T-helper 17 cell (primary cell): ENCODE measurements around the gene ABT1. TPM values are rescaled to one million over a fixed set of nuclear protein-coding genes. Genes with fewer than 3 reads are reported as not detected.

Experiments
- ATAC-seq: fragments of 150-1000 bp; cut with Tn5 transposase; 2 replicates; pipeline ENCODE4 v1.10.0; 2021; ENCODE audit warnings: mild to moderate bottlenecking, moderate library complexity
- DNase-seq, 3 donors: peaks; one replicate each; pipeline versions ENCODE4 v3.0.0 to v3.0.0-alpha.2; 2020 to 2021
- H3K9me3 ChIP-seq: one replicate; pipeline ENCODE4 v1.7.0; 2013; ENCODE audit warnings: low read length, mild to moderate bottlenecking; ENCODE audit not compliant: control insufficient read depth, poor library complexity, severe bottlenecking
- H3K27ac Mint-ChIP-seq: one replicate; pipeline ENCODE4 v1.8.0; 2022; ENCODE audit warnings: mild to moderate bottlenecking, moderate library complexity, mixed read lengths
- H3K27me3 Mint-ChIP-seq: one replicate; pipeline ENCODE4 v1.8.0; 2022; ENCODE audit warnings: mixed read lengths
- H3K36me3 Mint-ChIP-seq: one replicate; pipeline ENCODE4 v1.8.0; 2022; ENCODE audit warnings: low read depth, mixed read lengths
- H3K4me1 Mint-ChIP-seq: one replicate; pipeline ENCODE4 v1.8.0; 2022; ENCODE audit warnings: mild to moderate bottlenecking, mixed read lengths
- H3K4me3 Mint-ChIP-seq: one replicate; pipeline ENCODE4 v1.8.0; 2022; ENCODE audit warnings: mild to moderate bottlenecking, moderate library complexity, mixed read lengths
- total RNA-seq, 4 donors: library from RNA in 2 of 4; stranded (reverse) in 2 of 4; gene quantifications; one replicate each; pipeline ENCODE4 v1.2.3 and lab custom pipeline; 2022 to 2026

The ABT1 gene
- total RNA-seq, 2 donors from 2014 or later = 25.0 to 28.4 TPM

GRCh38 chr6:26561533-26562466 is 35.0 kb upstream of the ABT1 start:
- Mint-ChIP-seq H3K36me3 (no peaks in the 10 kb centered on the region), H3K27ac (no peak overlapping the region), H3K4me3 (no peak overlapping the region), H3K27me3 (no peaks in the 10 kb centered on the region), H3K4me1 (peaks cover 5% of the 10 kb centered on the region)
- DNase-seq (no peak), ATAC-seq (no peak)
- H3K9me3 ChIP-seq = no peaks in the 10 kb centered on the region

DNA sequence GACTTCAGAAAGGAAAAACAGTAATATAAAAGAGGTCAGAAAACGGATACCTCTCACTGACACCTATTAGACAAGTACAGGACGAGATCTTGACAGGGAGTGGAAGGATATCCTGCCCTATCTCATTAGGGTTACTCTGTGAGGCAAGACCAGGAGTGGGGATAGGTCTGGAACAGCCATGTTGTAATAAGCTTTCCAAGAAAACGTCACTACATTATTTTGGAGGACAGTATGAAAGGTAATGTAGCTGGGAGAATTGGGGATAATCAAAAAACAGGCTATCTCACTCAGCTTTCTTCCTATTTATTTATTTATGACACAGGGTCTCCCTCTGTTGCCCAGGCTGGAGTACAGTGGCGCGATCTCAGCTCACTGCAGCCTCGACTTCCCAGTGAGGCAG is 33.3 kb upstream of the ABT1 start:
- ATAC-seq (no peak), DNase-seq (no peak)
- H3K27me3 Mint-ChIP-seq = no peaks in the 10 kb centered on the region
- peaks cover 1% of the 10 kb centered on the region for H3K36me3 Mint-ChIP-seq
- no peak overlapping the region for H3K4me3 Mint-ChIP-seq
- no peak overlapping the region for H3K27ac Mint-ChIP-seq
- no peaks in the 10 kb centered on the region for H3K9me3 ChIP-seq
- H3K4me1 Mint-ChIP-seq = peaks cover 7% of the 10 kb centered on the region

DNA sequence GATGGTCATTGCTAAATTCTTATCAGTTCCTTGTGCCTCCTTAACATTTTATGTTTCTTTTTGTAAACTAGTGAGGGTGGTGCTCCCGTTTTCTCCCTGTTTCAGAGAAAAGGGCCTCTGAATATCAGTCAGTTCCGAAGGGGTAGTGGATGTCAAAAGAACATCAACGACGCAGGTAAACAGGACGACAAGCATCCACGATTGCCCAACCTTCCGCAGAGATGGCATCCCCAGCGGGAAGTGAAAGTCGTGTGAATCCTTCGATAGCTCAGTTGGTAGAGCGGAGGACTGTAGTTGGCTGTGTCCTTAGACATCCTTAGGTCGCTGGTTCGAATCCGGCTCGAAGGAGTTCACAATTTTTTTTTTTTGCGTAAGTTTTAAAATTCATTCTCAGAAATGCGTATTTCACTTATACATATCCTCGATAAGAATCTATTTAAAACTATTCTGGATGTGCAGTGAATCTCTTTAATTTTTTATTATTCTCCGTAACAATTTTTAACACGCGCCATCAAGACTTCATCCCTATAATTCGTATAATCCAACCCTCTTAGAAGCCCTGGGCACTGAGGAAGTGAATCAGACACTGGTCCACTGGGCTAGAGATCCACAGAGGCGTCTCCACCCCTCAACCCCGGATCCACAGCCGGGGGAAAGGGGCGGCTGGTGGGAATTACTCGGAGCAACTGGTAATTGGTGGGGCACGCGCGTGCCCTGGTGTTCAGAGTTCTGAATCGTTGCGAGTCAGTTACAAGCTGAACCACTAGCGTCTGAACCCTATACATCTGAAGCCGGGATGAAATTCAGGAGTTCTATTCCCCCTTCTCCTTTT is 27.9 kb upstream of the ABT1 start:
- ATAC-seq = peak; percentile 83
- no peaks in the 10 kb centered on the region for H3K27me3 Mint-ChIP-seq
- peaks cover 22% of the 10 kb centered on the region for H3K4me1 Mint-ChIP-seq
- H3K36me3 Mint-ChIP-seq = peaks cover 3% of the 10 kb centered on the region
- peaks cover 3% of the 10 kb centered on the region for H3K9me3 ChIP-seq
- peak overlapping the region; percentile 95 for H3K27ac Mint-ChIP-seq
- DNase-seq = peak; percentile 86 to 100 (median 93)
- H3K4me3 Mint-ChIP-seq = peak overlapping the region; percentile 86

DNA sequence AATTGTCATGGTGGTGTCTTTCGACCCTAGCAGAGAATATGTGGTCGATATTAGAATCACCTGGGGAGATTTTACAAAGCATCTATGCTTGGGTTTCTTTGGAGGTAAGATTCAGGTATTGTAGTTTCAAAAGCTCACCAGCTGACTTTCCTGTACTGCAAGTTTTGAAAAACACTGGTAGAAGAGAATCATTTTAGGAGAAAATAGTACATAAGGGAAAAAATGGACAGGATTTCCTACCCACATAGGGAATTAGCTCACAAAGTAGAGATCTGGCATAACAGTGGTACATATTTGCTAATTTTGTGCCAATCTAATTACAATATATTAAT is 27.4 kb upstream of the ABT1 start:
- H3K4me3 Mint-ChIP-seq = peak overlapping the region; percentile 86
- peaks cover 20% of the 10 kb centered on the region for H3K4me1 Mint-ChIP-seq
- ATAC-seq (no peak), DNase-seq (no peak)
- peak overlapping the region; percentile 95 for H3K27ac Mint-ChIP-seq
- peaks cover 3% of the 10 kb centered on the region for H3K9me3 ChIP-seq
- H3K36me3 Mint-ChIP-seq = peaks cover 3% of the 10 kb centered on the region
- no peaks in the 10 kb centered on the region for H3K27me3 Mint-ChIP-seq

- no peak for DNase-seq
- H3K27ac Mint-ChIP-seq = peak overlapping the region; percentile 95
- H3K4me3 Mint-ChIP-seq = no peak overlapping the region
- ATAC-seq = no peak
- H3K36me3 Mint-ChIP-seq = peaks cover 3% of the 10 kb centered on the region
- no peaks in the 10 kb centered on the region for H3K27me3 Mint-ChIP-seq
- H3K9me3 ChIP-seq = peaks cover 3% of the 10 kb centered on the region
- peaks cover 20% of the 10 kb centered on the region for H3K4me1 Mint-ChIP-seq
Measured at GRCh38 chr6:26570027-26570809, 26.5 kb upstream of the ABT1 start.

DNA sequence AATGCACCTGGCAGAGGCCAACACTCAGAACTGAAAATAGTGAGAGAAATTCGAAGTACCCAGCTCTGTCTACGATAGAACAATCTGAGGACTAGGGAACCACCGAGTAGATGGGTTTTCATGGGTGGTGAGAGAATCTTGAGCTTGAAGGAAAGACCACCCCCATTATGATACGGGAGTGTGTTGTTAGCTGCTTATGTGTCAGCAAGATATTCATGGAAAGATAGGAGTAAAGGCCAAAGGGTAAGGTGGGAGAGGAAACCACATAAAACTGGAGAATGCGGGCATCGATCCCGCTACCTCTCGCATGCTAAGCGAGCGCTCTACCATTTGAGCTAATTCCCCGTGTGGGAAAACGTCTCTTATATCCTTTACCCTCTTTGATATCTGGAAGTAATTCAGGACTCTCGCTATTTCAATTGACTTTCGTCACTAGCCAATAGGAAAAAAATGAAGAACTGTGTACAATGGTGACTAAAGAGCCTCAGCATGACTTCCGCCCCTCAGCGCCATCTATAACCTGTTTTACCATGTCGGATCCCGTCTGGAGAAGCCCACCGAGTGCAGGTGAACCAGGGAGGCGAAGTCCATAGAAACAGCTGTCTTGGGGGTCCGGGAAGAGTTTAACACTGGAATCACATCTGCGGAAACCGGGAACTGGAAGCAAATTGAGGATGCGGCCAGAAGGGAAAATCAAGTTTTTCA is 25.0 kb upstream of the ABT1 start:
- ATAC-seq = peak; percentile 54
- peak overlapping the region; percentile 49 for H3K27ac Mint-ChIP-seq

DNA sequence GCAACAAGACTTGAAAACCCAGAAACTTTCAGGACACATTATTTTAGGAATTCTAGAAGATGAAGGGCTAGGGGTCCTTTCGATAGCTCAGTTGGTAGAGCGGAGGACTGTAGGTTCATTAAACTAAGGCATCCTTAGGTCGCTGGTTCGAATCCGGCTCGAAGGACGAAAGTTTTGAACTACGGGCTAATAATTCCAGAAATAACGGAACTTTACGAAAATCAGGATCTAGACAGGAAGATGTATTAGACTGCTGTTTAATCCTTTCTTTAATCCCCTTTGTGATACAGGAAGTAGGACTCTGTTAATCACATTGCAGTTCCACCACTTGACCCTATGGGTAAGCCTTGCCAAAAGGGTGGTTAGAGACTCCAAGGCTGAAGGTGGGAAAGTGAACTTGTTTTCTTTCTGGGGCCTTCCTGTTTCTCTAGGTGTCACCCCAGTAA is 21.2 kb upstream of the ABT1 start:
- peaks cover 21% of the 10 kb centered on the region for H3K4me1 Mint-ChIP-seq
- peaks cover 5% of the 10 kb centered on the region for H3K9me3 ChIP-seq
- no peak overlapping the region for H3K27ac Mint-ChIP-seq
- no peaks in the 10 kb centered on the region for H3K36me3 Mint-ChIP-seq
- DNase-seq = no peak
- no peak for ATAC-seq
- H3K27me3 Mint-ChIP-seq = no peaks in the 10 kb centered on the region
- no peak overlapping the region for H3K4me3 Mint-ChIP-seq

More for the DNA sequence above, 25.0 kb upstream of the ABT1 start:
- Mint-ChIP-seq H3K4me1 (peaks cover 23% of the 10 kb centered on the region), H3K36me3 (peaks cover 3% of the 10 kb centered on the region), H3K27me3 (no peaks in the 10 kb centered on the region), H3K4me3 (peak overlapping the region; percentile 72)
- peaks cover 3% of the 10 kb centered on the region for H3K9me3 ChIP-seq
- peak in 1 of 3 donors; percentile 27 for DNase-seq

DNA sequence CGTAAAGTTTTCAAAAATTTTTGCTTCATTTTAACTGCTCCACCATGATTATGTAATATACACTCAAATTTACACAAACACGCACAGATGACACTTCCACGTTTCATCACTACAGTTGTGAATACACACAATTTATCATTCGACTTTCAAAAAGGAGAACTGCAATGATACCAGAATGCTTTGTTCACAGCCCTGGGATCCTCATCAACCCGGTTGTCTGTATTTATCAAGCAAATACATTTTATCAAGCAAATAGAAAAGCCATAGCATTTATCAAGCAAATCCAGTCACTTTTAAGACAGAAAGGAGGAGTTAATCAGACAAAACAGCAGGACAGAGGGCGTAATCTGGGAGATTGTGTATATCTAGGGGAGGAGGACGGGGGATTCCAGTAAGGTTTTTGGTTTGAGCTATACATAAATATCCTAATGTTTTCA is 20.3 kb upstream of the ABT1 start:
- ATAC-seq = no peak
- peaks cover 5% of the 10 kb centered on the region for H3K9me3 ChIP-seq
- H3K4me3 Mint-ChIP-seq = peak overlapping the region; percentile 73
- DNase-seq = no peak
- peak overlapping the region; percentile 88 for H3K27ac Mint-ChIP-seq
- H3K36me3 Mint-ChIP-seq = no peaks in the 10 kb centered on the region
- no peaks in the 10 kb centered on the region for H3K27me3 Mint-ChIP-seq
- peaks cover 21% of the 10 kb centered on the region for H3K4me1 Mint-ChIP-seq

DNA sequence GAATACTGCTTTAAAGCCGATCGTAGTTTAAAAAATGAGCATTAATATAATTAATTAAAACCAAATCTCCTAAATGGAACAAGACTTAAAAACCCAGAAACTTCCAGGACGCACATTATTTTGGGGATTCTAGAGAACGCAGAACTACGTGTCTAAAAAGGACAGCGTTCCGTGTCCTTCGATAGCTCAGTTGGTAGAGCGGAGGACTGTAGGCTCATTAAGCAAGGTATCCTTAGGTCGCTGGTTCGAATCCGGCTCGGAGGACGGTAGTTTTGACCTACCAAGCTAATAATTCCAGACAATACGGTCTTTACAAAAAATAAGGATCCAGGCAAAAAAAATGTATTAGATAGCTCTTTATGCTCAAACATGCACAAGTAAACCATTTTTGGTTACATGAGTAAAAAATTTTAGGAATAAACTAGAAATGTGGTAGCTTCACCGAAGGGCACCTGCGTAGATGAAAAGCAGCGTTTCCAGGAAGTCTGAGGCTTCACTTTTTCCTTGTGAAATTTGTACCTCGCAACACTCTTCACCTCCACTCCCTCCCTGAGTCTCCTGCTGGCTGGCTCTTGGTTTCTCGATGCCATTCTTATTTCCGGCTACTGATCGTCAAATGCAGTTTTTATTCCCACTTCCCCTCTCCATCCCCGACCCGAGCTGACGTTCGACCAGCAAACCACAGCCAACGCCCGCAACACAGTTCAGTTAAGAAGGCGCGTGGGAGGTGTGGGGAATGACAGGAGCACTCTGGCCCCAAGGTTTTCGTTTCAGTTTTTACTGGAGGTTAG is 19.6 kb upstream of the ABT1 start:
- Mint-ChIP-seq H3K27ac (peak overlapping the region; percentile 88), H3K27me3 (no peaks in the 10 kb centered on the region), H3K4me1 (peaks cover 15% of the 10 kb centered on the region), H3K4me3 (peak overlapping the region; percentile 73), H3K36me3 (no peaks in the 10 kb centered on the region)
- ATAC-seq (peak; percentile 67), DNase-seq (peak in 2 of 3 donors; percentile 27 to 33)
- peaks cover 3% of the 10 kb centered on the region for H3K9me3 ChIP-seq

DNA sequence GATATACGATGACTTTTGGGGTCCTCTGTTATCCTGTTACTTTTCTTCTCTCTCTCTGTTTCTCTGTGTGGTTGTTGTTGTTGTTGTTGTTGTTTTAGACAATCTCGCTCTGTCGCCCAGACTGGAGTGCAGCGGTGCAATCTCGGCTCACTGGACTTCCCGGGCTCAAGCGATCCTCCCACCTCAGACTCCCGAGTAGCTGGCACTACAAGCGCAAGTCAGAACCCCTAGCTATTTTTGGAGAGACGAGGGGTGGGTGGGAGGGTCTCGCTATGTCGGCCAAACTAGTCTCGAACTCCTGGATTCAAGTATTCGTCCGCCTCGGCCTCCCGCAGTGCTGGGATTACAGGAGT is 19.1 kb upstream of the ABT1 start:
- H3K9me3 ChIP-seq = peaks cover 3% of the 10 kb centered on the region
- ATAC-seq = no peak
- H3K27me3 Mint-ChIP-seq = no peaks in the 10 kb centered on the region
- peak overlapping the region; percentile 73 for H3K4me3 Mint-ChIP-seq
- peaks cover 13% of the 10 kb centered on the region for H3K4me1 Mint-ChIP-seq
- H3K36me3 Mint-ChIP-seq = no peaks in the 10 kb centered on the region
- peak overlapping the region; percentile 88 for H3K27ac Mint-ChIP-seq
- DNase-seq = no peak

DNA sequence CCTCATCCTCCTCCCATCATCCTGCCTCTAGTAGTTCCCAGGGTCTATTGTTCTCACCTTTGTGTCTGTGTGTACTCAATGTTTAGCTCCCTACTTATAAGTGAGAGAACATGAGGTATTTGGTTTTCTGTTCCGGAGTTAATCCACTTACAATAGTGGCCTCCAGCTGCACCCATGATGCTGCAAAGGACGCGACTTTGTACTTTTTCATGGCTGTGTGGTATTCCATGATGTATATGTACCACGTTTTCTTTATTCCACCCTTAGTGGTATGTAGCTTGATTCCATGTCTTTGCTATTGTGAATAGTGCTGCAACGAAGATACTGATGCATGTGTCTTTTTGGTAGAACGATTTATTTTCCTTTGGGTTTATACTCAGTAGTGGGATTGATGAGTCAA is 18.5 kb upstream of the ABT1 start:
- no peak for DNase-seq
- H3K4me3 Mint-ChIP-seq = no peak overlapping the region
- H3K4me1 Mint-ChIP-seq = peaks cover 13% of the 10 kb centered on the region
- no peak for ATAC-seq
- H3K36me3 Mint-ChIP-seq = no peaks in the 10 kb centered on the region
- peaks cover 3% of the 10 kb centered on the region for H3K9me3 ChIP-seq
- H3K27me3 Mint-ChIP-seq = peaks cover 6% of the 10 kb centered on the region
- no peak overlapping the region for H3K27ac Mint-ChIP-seq

DNA sequence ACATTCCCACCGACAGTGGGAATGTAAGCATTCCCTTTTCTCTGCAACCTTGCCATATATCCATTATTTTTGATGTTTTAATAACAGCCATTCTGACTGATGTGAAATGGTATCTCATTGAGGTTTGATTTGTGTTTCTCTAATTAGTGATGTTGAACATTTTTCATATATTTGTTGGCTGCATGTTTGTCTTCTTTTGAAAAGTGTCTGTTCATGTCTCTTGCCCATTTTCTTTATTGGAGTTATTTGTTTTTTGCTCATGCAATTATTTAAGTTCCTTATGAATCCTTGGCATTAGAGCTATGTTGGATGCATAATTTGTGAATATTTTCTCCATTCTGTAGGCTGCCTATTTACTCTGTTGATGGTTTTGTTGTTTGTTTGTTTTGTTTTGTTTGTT is 18.0 kb upstream of the ABT1 start:
- no peaks in the 10 kb centered on the region for H3K36me3 Mint-ChIP-seq
- H3K4me1 Mint-ChIP-seq = peaks cover 16% of the 10 kb centered on the region
- no peak for ATAC-seq
- H3K9me3 ChIP-seq = peaks cover 3% of the 10 kb centered on the region
- H3K27ac Mint-ChIP-seq = no peak overlapping the region
- peaks cover 10% of the 10 kb centered on the region for H3K27me3 Mint-ChIP-seq
- peak overlapping the region; percentile 5 for H3K4me3 Mint-ChIP-seq
- DNase-seq = no peak
